GM23338 (cell line): Measurements from ENCODE around the gene CALML3. TPM values are rescaled to one million over a fixed set of nuclear protein-coding genes. Genes with fewer than 3 reads are reported as not detected.

Experiments used
- CREB1 ChIP-seq: fragments of 250-450 bp; sonication (Bioruptor Pico); IDR thresholded peaks from 2 replicates; pipeline ENCODE4 v1.5.0; 2020; ENCODE audit warnings: low read depth, mild to moderate bottlenecking, moderate library complexity
- CTCF ChIP-seq, 2 experiments: fragments of 200-600 bp in 1 of 2; sonication (generic) in 1 of 2; conservative IDR thresholded peaks; 2 replicates each; pipeline versions ENCODE4 v1.5.1 to v1.6.1; 2016 to 2017; ENCODE audit warnings: antibody characterized with exemption in 2 of 2, low read depth in 2 of 2, mild to moderate bottlenecking in 2 of 2, moderate library complexity in 1 of 2
- ETS1 ChIP-seq: IDR thresholded peaks from 2 replicates; pipeline ENCODE4 v1.6.1; 2016; ENCODE audit warnings: antibody characterized with exemption
- EZH2 ChIP-seq: fragments of 200-600 bp; sonication (generic); IDR thresholded peaks from one replicate; pipeline ENCODE4 v1.8.0; 2017; ENCODE audit warnings: antibody characterized with exemption, mild to moderate bottlenecking, low read depth; ENCODE audit not compliant: unreplicated experiment
- EZH2phosphoT487 ChIP-seq: fragments of 200-600 bp; sonication (generic); IDR thresholded peaks from one replicate; pipeline ENCODE4 v1.8.1; 2018; ENCODE audit warnings: antibody characterized with exemption; ENCODE audit not compliant: unreplicated experiment
- JUNB ChIP-seq: IDR thresholded peaks from one replicate; pipeline ENCODE4 v1.6.1; 2016; ENCODE audit warnings: antibody characterized with exemption; ENCODE audit not compliant: unreplicated experiment
- NANOG ChIP-seq: IDR thresholded peaks from 2 replicates; pipeline ENCODE4 v1.6.1; 2016; ENCODE audit warnings: antibody characterized with exemption, borderline replicate concordance
- STAT1 ChIP-seq: IDR thresholded peaks from one replicate; pipeline ENCODE4 v1.6.1; 2016; ENCODE audit warnings: antibody characterized with exemption; ENCODE audit not compliant: unreplicated experiment
- ZNF114 ChIP-seq: fragments of 250-450 bp; sonication (Bioruptor Pico); IDR thresholded peaks from 2 replicates; pipeline ENCODE4 v1.5.0; 2020; ENCODE audit warnings: mild to moderate bottlenecking, moderate library complexity
- ZNF331 ChIP-seq: fragments of 250-450 bp; sonication (Bioruptor Pico); IDR thresholded peaks from 2 replicates; pipeline ENCODE4 v1.5.0; 2020; ENCODE audit warnings: low read depth, mild to moderate bottlenecking, moderate library complexity
- ZNF462 ChIP-seq: fragments of 250-450 bp; sonication (Bioruptor Pico); IDR thresholded peaks from 2 replicates; pipeline ENCODE4 v1.5.0; 2020; ENCODE audit warnings: mild to moderate bottlenecking, moderate library complexity
- polyA plus RNA-seq: library from polyadenylated mRNA; unstranded; fragments of >200 nt; fragmentation: Nextera tagmentation; extraction: Ambion mirVana; gene quantifications from 2 replicates; pipeline ENCODE4 v1.2.1, GENCODE V29; 2016
- total RNA-seq: library from RNA; depleted of rRNA; stranded (reverse); fragments of >200 nt; shearing (Covaris generic); gene quantifications from 2 replicates; pipeline ENCODE4 v1.2.3, GENCODE V29; 2014

The CALML3 gene
- total and polyA plus RNA-seq, 2 experiments from 2014 or later, result not detected

GRCh38 chr10:5559642-5560141 is 34.9 kb downstream of the CALML3 start (continued):
- TF ChIP-seq ZNF462 (CRISPR knock-in tag) (no peak), EZH2phosphoT487 (no peak), ZNF331 (CRISPR knock-in tag) (no peak), STAT1 (no peak), JUNB (no peak), CTCF (conservative IDR thresholded peaks at IDR 0.05; ENCODE audit: low read depth in 2 of 2) (no peak), NANOG (no peak), ZNF114 (no peak), EZH2 (no peak), CREB1 (CRISPR knock-in tag) (no peak), ETS1 (no peak)
